Chondrocyte (in vitro differentiated cells): ENCODE results near the gene ITPR1. TPM values are rescaled to one million over a fixed set of nuclear protein-coding genes. Genes with fewer than 3 reads are reported as not detected.

ENCODE experiments used
- DNase-seq: peaks from one replicate; pipeline ENCODE4 v3.0.0; 2021; ENCODE audit warnings: mixed read lengths, low spot score
- H3K27ac Mint-ChIP-seq: one replicate; pipeline ENCODE4 v1.8.0; 2021; ENCODE audit warnings: mild to moderate bottlenecking, moderate library complexity, mixed read lengths; ENCODE audit not compliant: unreplicated experiment
- H3K27me3 Mint-ChIP-seq: 2 replicates; pipeline ENCODE4 v1.8.0; 2021; ENCODE audit warnings: low read depth, mixed read lengths
- H3K36me3 Mint-ChIP-seq: 2 replicates; pipeline ENCODE4 v1.8.0; 2021; ENCODE audit warnings: low read depth, mixed read lengths
- H3K4me1 Mint-ChIP-seq: 2 replicates; pipeline ENCODE4 v1.8.0; 2021; ENCODE audit warnings: low read depth, mild to moderate bottlenecking, mixed read lengths
- H3K4me3 Mint-ChIP-seq: one replicate; pipeline ENCODE4 v1.8.0; 2021; ENCODE audit warnings: mild to moderate bottlenecking, moderate library complexity, mixed read lengths; ENCODE audit not compliant: unreplicated experiment
- H3K9me3 Mint-ChIP-seq: 2 replicates; pipeline ENCODE4 v1.8.0; 2021; ENCODE audit warnings: low read depth, mixed read lengths
- total RNA-seq: library from RNA; stranded (reverse); gene quantifications from 3 replicates; pipeline ENCODE4 v1.2.1, GENCODE V29; 2021
- TF ChIP-seq, protein P1 (sequence below): fragments of 200-600 bp; sonication (generic); IDR thresholded peaks from 2 replicates; pipeline ENCODE4 v1.5.0; 2021; ENCODE audit warnings: antibody characterized with exemption, mild to moderate bottlenecking, moderate library complexity

ITPR1 gene
- total RNA-seq, 1 donor from 2014 or later = 45.0 TPM

DNA sequence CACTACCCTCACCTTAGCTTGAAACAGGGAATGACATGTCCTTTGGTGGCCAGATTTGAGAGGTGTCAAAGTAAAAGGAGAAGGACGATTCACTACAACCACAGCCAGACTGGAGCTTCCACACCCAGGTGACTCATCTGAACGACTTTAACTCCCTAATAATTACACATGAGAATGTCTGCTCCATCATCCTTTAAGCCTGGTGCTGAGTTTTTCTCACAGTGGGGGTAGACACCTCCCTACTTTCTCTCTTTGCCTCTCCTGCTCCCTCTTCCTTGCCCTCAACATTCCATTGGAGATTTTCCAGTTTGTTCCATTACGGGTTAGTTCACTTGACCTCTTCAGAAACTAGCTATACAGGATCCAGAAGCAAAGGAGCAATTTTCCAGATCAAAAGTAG, 331.8 kb downstream of the ITPR1 start:
- no peak overlapping the region for H3K4me3 Mint-ChIP-seq
- H3K27ac Mint-ChIP-seq = peak overlapping the region; percentile 83
- H3K36me3 Mint-ChIP-seq = peaks cover 11% of the 10 kb centered on the region
- H3K4me1 Mint-ChIP-seq = peaks cover 64% of the 10 kb centered on the region
- DNase-seq = no peak
- H3K9me3 Mint-ChIP-seq = no peaks in the 10 kb centered on the region
- TF ChIP-seq, protein P1, sequence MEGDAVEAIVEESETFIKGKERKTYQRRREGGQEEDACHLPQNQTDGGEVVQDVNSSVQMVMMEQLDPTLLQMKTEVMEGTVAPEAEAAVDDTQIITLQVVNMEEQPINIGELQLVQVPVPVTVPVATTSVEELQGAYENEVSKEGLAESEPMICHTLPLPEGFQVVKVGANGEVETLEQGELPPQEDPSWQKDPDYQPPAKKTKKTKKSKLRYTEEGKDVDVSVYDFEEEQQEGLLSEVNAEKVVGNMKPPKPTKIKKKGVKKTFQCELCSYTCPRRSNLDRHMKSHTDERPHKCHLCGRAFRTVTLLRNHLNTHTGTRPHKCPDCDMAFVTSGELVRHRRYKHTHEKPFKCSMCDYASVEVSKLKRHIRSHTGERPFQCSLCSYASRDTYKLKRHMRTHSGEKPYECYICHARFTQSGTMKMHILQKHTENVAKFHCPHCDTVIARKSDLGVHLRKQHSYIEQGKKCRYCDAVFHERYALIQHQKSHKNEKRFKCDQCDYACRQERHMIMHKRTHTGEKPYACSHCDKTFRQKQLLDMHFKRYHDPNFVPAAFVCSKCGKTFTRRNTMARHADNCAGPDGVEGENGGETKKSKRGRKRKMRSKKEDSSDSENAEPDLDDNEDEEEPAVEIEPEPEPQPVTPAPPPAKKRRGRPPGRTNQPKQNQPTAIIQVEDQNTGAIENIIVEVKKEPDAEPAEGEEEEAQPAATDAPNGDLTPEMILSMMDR = no peak
- H3K27me3 Mint-ChIP-seq = no peaks in the 10 kb centered on the region

DNA sequence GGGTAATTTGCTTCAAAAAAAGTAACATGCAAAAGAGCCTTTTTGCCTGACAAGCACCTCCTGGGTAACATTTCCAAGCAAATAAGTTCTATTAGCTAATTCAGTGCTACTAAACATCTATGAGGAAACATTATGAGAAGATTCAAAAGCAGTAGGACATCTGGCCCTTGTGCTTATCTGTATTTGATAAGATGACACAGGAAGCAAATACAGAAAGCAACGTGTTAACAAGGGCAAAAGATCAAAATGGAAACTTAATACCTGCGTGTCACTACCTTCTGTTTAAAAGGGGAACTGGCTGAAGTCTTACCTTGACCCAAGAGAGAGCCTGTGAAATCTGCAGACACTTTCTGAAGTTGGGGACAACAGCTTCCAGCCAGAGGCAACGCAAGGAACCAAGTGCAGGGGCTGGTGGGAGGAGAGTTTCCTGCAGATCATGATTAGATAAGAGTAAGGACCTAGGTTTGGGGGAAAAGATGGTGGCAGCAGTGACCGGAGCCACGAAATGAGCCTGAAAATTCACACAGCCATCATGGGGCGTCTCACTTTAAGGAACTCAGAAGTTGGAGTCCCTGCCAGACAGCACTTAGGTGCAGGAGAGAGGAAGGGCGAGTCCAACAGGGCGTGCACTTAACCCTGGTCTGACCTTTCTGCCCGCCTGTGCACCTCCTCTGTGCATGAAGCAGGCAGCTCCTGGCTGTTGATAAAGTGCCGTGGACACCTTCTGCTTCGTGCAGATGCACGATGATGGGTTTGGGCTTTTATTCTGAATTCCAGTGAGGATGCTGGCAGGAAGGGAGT, 332.5 kb downstream of the ITPR1 start:
- no peak for DNase-seq
- Mint-ChIP-seq H3K27me3 (no peaks in the 10 kb centered on the region), H3K4me3 (no peak overlapping the region), H3K36me3 (peaks cover 9% of the 10 kb centered on the region), H3K27ac (peak overlapping the region; percentile 83), H3K4me1 (peaks cover 70% of the 10 kb centered on the region), H3K9me3 (no peaks in the 10 kb centered on the region)
- TF ChIP-seq, protein P1 = no peak

DNA sequence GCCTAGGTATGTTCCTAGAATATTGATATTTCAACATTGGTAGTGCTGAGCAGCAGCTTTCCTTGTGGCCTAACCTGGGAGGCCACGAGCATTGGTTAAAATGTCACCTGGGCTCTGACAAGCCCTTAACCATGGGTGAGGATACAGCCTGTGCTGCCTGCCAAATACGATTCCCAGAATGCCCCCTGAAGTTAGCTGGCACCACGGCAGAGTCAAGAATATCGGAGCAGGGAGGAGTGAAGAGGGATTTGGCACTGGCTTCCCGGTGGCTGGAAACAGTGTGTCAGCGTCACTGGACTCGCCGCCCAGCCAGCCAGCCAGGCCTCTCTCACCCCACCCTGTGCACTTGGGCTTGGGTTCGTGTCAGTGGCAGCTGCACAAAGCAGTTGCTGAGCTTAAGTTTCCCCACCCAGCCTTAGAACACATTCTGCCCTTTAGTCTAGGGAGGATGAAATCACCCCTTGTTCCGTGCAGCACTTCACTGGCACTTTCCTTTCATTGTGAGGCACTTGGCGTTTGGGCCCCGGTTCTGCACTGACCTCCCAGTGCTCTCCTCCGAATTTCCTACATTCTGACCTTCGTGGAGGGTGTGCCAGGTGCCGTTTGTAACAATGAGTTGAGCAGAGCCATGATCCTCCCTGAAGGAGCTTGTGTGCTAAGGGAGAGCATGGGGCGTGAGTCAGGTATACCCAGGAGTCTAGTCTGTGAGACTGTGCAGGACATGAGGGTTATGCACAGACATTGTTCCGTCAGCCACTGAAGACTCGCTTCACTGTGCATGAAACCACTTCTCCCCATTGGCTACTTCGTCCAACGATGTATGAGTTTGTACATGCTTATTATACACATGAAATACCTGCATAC, 333.3 kb downstream of the ITPR1 start:
- Mint-ChIP-seq H3K4me1 (peaks cover 77% of the 10 kb centered on the region), H3K4me3 (no peak overlapping the region), H3K27me3 (no peaks in the 10 kb centered on the region), H3K36me3 (peaks cover 7% of the 10 kb centered on the region), H3K27ac (peak overlapping the region; percentile 83), H3K9me3 (no peaks in the 10 kb centered on the region)
- no peak for DNase-seq
- TF ChIP-seq, protein P1 = no peak

DNA sequence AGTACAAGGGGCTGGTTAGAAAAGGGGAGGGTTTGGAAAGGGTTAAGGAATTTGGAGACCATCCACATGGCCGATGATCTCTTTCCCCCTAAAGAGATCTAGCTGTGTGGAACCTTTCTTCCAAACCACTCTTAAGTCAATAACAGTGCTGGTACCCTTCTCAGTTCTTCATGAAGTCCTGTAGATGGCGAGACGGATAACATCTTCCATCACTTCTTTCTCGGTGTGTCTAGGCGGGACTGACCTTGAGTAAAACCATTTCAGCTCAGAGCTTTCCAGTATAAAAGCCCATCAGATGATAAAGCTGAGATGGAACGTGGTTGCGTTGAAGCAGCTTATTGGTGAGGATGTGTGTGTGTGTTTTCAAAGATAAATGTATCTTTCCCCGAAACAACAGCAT, 334.6 kb downstream of the ITPR1 start:
- Mint-ChIP-seq H3K4me1 (peaks cover 85% of the 10 kb centered on the region), H3K36me3 (peaks cover 2% of the 10 kb centered on the region), H3K27me3 (no peaks in the 10 kb centered on the region), H3K4me3 (no peak overlapping the region), H3K9me3 (no peaks in the 10 kb centered on the region), H3K27ac (peak overlapping the region; percentile 38)
- TF ChIP-seq, protein P1 = no peak
- no peak for DNase-seq

DNA sequence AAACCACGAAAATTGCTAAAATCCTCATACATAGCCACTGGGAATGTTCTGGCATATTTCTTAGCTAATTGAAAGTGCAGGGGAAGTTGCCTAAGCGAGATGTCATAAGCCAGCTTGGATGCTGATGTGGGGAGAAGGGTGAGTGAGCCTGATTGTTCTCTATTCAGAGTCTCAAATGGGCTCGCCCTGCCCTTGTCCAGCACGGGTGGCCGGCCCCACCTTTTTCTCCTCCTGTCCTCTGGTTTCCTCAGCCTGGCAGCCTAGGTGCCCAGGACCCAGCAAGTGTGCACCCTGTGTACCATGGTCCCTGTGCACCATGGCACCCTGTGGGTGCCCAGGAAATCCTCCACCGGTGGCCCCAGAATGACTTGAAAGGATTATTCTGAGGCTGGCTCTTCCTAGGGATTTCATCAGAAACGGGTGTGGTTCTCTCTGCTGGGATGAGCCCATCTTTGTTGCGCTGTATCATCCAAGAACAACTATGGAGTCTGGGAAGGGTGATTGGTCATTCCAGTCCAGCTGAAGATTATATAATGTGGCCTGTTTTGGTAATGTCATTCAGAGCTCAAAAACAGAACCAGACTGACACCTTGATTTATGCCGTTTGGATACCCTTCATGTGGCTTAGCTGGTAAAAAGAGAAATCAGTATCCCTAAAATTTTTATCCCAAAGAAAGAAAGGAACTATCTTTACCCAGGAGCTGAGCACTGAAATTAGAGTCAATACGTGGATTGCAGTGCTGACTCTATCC, 335.3 kb downstream of the ITPR1 start:
- H3K27me3 Mint-ChIP-seq = no peaks in the 10 kb centered on the region
- H3K4me1 Mint-ChIP-seq = peaks cover 92% of the 10 kb centered on the region
- H3K9me3 Mint-ChIP-seq = no peaks in the 10 kb centered on the region
- DNase-seq = no peak
- no peak overlapping the region for H3K4me3 Mint-ChIP-seq
- H3K36me3 Mint-ChIP-seq = peaks cover under 1% of the 10 kb centered on the region
- TF ChIP-seq, protein P1 = no peak
- peak overlapping the region; percentile 38 for H3K27ac Mint-ChIP-seq
